B cell (primary cell): ENCODE data around the gene IL31. TPM values are rescaled to one million over a fixed set of nuclear protein-coding genes. Genes with fewer than 3 reads are reported as not detected.

Source experiments
- ATAC-seq: fragments of 200-7000 bp; cut with Tn5 transposase; one replicate; pipeline ENCODE4 v1.10.0; 2021; ENCODE audit warnings: low read depth, mild to moderate bottlenecking, moderate number of reproducible peaks, moderate library complexity
- CTCF ChIA-PET: fragments of 350-600 bp; sonication (Branson Sonifier 250); formaldehyde crosslinking; loops from one replicate; lab custom pipeline; 2021; ENCODE audit warnings: antibody characterized with exemption, inconsistent platforms; lab: Charles Lee
- POLR2A ChIA-PET: fragments of 350-600 bp; sonication (Branson Sonifier 250); formaldehyde crosslinking; loops from one replicate; lab custom pipeline; 2021; ENCODE audit warnings: antibody characterized with exemption; lab: Charles Lee
- DNase-seq: peaks from one replicate; pipeline ENCODE4 v3.0.0; 2013
- H2AFZ ChIP-seq: 2 replicates; pipeline ENCODE4 v1.6.1; 2012; ENCODE audit warnings: mild to moderate bottlenecking, low read depth, low read length; ENCODE audit not compliant: insufficient read depth, poor library complexity, severe bottlenecking
- H3K27ac ChIP-seq, 2 donors: 1 replicate in 1 of 2; 2 replicates in 1 of 2; pipeline ENCODE4 v1.5.1; 2012 to 2013; ENCODE audit warnings: low read length in 2 of 2, mild to moderate bottlenecking in 2 of 2, moderate library complexity in 1 of 2
- H3K27me3 ChIP-seq, 4 experiments: fragments of 200-600 bp in 1 of 4; sonication (generic) in 1 of 4; replicated peaks in 1 of 4; 1 replicate in 2 of 4; 2 replicates in 2 of 4; pipeline versions ENCODE4 v1.6.1 to v1.7.0; 2013 to 2016; ENCODE audit warnings: low read length in 3 of 4, mild to moderate bottlenecking in 2 of 4, mixed read lengths in 1 of 4, moderate library complexity in 1 of 4; ENCODE audit not compliant: insufficient read depth in 4 of 4, control insufficient read depth in 3 of 4; ENCODE audit errors: control extremely low read depth in 1 of 4
- H3K36me3 ChIP-seq, 2 experiments: replicated peaks in 1 of 2; 1 replicate in 1 of 2; 2 replicates in 1 of 2; pipeline versions ENCODE4 v1.6.1 to v1.7.1; 2013; ENCODE audit warnings: low read length in 1 of 2; ENCODE audit not compliant: insufficient read depth in 2 of 2, control insufficient read depth in 1 of 2; ENCODE audit errors: control extremely low read depth in 1 of 2, extremely low read depth in 1 of 2
- H3K4me1 ChIP-seq, 2 donors: fragments of 200-600 bp in 1 of 2; sonication (generic) in 1 of 2; 1 replicate in 1 of 2; 2 replicates in 1 of 2; pipeline versions ENCODE4 v1.5.1 to v1.6.1; 2013 to 2017; ENCODE audit warnings: low read length in 2 of 2; ENCODE audit not compliant: control insufficient read depth in 2 of 2, insufficient read depth in 2 of 2
- H3K4me2 ChIP-seq: replicated peaks from 2 replicates; pipeline ENCODE3; 2012; ENCODE audit warnings: mild to moderate bottlenecking, low read depth, low read length; ENCODE audit not compliant: poor library complexity, severe bottlenecking
- H3K4me3 ChIP-seq, 5 experiments: fragments of 200-600 bp in 1 of 5; sonication (generic) in 1 of 5; 1 replicate in 3 of 5; 2 replicates in 2 of 5; pipeline versions ENCODE4 v1.5.1 to v1.7.0; 2011 to 2016; ENCODE audit warnings: low read length in 4 of 5, mild to moderate bottlenecking in 4 of 5, low read depth in 2 of 5, control low read depth in 1 of 5, moderate library complexity in 1 of 5; ENCODE audit not compliant: insufficient read depth in 1 of 5; ENCODE audit errors: control extremely low read depth in 1 of 5, extremely low read depth in 1 of 5
- H3K79me2 ChIP-seq: fragments of 200-600 bp; sonication (generic); one replicate; pipeline ENCODE4 v1.6.0; 2016; ENCODE audit warnings: low read length; ENCODE audit not compliant: control insufficient read depth, insufficient read depth
- H3K9ac ChIP-seq: fragments of 200-600 bp; sonication (generic); 2 replicates; pipeline ENCODE4 v1.6.1; 2017; ENCODE audit warnings: mild to moderate bottlenecking, low read length, moderate library complexity
- H3K9me3 ChIP-seq, 3 donors: one replicate each; pipeline versions ENCODE4 v1.6.1 to v1.7.1; 2013; ENCODE audit warnings: low read length in 2 of 3; ENCODE audit not compliant: control insufficient read depth in 2 of 3, insufficient read depth in 1 of 3; ENCODE audit errors: control extremely low read depth in 1 of 3
- H4K20me1 ChIP-seq: 2 replicates; pipeline ENCODE4 v1.6.0; 2012; ENCODE audit warnings: mild to moderate bottlenecking, low read length; ENCODE audit not compliant: insufficient read depth, control insufficient read depth, poor library complexity, severe bottlenecking
- H3K27ac Mint-ChIP-seq: one replicate; pipeline ENCODE4 v1.8.0; 2021; ENCODE audit warnings: mixed read lengths
- H3K27me3 Mint-ChIP-seq: one replicate; pipeline ENCODE4 v1.8.0; 2021; ENCODE audit warnings: mixed read lengths
- H3K4me1 Mint-ChIP-seq: one replicate; pipeline ENCODE4 v1.8.0; 2021; ENCODE audit warnings: mixed read lengths
- H3K4me3 Mint-ChIP-seq: one replicate; pipeline ENCODE4 v1.8.0; 2021; ENCODE audit warnings: mixed read lengths
- H3K9me3 Mint-ChIP-seq: one replicate; pipeline ENCODE4 v1.8.0; 2022; ENCODE audit warnings: mixed read lengths; ENCODE audit not compliant: insufficient read depth
- EZH2 ChIP-seq: IDR thresholded peaks from 2 replicates; pipeline ENCODE4 v1.6.1; 2012; ENCODE audit warnings: borderline replicate concordance, low read depth, mild to moderate bottlenecking, moderate library complexity, low read length; ENCODE audit not compliant: insufficient read depth, poor library complexity, severe bottlenecking
- WGBS: methylation state at CpG from one replicate; pipeline ENCODE4 v1.1.5; 2013; ENCODE audit warnings: missing lambda C conversion rate; ENCODE audit not compliant: insufficient coverage; 5-methylcytosine and 5-hydroxymethylcytosine counted together
- intact Hi-C: fragments of 100-400 bp; cut with micrococcal nuclease; formaldehyde crosslinking; loops from one replicate; pipeline ENCODE4 v1.10.0; 2022
- polyA plus RNA-seq: library from polyadenylated mRNA; depleted of rRNA; stranded (reverse); fragments of >200 nt; gene quantifications from 2 replicates; pipeline ENCODE4 v1.2.3, GENCODE V29; 2012
- total RNA-seq, 2 donors: library from RNA; stranded (reverse); fragments of 120-200 nt in 1 of 2; gene quantifications; 1 replicate in 1 of 2; 2 replicates in 1 of 2; pipeline versions ENCODE4 v1.2.3 to v1.2.4, GENCODE V29; 2013 to 2022
- TF ChIP-seq, protein P1 (sequence below): fragments of 200-600 bp; IDR thresholded peaks from one replicate; pipeline ENCODE4 v1.8.0; 2022; ENCODE audit warnings: antibody characterized with exemption, mild to moderate bottlenecking

The IL31 gene
- total and polyA plus RNA-seq, 2 donors (not counting 1 experiment from before 2014, with no cell fraction given) = not detected

DNA sequence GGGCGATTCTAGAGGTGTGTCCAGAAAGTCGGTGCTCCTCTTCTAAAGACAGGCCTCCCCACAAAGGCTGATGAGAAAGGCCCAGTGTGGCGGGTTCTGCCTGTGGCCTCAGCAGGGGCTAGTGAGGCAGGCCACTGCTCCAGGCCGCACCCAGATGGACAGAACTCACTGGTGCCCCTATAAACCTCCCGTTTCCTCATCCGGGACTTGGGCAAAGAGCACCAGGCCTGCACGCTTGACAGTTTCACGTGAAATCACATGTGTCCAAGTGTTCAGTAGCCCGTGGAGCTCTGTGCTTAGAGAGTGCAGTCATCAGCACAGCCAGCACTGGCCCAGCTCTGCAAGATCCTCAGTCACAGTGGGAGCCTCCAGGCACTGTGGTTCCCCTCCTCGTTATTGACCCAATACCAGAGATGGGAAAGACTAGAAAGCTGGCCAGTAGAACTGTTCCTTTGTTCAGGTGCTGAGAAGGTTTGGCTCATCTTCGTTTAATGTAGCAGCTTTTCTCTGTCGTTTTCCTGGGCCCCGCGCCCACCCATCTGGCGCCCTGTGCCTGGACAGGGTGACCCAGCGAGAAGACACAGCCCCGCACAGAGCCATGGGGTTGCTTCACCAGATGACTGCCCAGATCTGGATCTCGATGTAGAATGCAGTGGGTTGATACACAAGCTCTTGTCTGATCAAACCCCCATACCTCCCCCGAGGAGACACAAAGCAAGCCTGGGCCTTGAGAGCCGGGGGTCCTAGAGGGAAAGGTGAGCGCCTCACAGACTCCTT lies 26.3 kb downstream of the IL31 start:
- DNase-seq (no peak), ATAC-seq (no peak)
- no peaks in the 10 kb centered on the region for H3K27me3 Mint-ChIP-seq
- H4K20me1 ChIP-seq = no peaks in the 10 kb centered on the region
- no peak overlapping the region for H3K4me3 Mint-ChIP-seq
- H3K4me1 ChIP-seq = no peaks in the 10 kb centered on the region
- intact Hi-C loops = no loop called here
- H3K36me3 ChIP-seq = peaks cover 0 to 7% of the 10 kb centered on the region in 2 experiments
- H3K4me1 Mint-ChIP-seq = no peaks in the 10 kb centered on the region
- no peak overlapping the region for H3K27ac Mint-ChIP-seq
- H3K4me3 ChIP-seq = no peak overlapping the region
- POLR2A ChIA-PET = interaction anchor here (0.6 kb wide), 1 partner anchor 1482 kb away, joined by 6 read pairs; no protein-coding TSS in a partner anchor
- H3K27ac ChIP-seq = no peak overlapping the region
- H3K9me3 Mint-ChIP-seq = no peaks in the 10 kb centered on the region
- TF ChIP-seq EZH2 = no peak
- TF ChIP-seq, protein P1, sequence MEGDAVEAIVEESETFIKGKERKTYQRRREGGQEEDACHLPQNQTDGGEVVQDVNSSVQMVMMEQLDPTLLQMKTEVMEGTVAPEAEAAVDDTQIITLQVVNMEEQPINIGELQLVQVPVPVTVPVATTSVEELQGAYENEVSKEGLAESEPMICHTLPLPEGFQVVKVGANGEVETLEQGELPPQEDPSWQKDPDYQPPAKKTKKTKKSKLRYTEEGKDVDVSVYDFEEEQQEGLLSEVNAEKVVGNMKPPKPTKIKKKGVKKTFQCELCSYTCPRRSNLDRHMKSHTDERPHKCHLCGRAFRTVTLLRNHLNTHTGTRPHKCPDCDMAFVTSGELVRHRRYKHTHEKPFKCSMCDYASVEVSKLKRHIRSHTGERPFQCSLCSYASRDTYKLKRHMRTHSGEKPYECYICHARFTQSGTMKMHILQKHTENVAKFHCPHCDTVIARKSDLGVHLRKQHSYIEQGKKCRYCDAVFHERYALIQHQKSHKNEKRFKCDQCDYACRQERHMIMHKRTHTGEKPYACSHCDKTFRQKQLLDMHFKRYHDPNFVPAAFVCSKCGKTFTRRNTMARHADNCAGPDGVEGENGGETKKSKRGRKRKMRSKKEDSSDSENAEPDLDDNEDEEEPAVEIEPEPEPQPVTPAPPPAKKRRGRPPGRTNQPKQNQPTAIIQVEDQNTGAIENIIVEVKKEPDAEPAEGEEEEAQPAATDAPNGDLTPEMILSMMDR = no peak
- CTCF ChIA-PET = interaction anchor here (1.0 kb wide), 1 partner anchor 25 kb away, joined by 3 read pairs; no protein-coding TSS in a partner anchor
- no peak overlapping the region for H2AFZ ChIP-seq
- H3K9me3 ChIP-seq = no peaks in the 10 kb centered on the region
- WGBS = 95% methylated on average over 20 of the region's 21 CpGs
- H3K27me3 ChIP-seq = no peaks in the 10 kb centered on the region
- H3K4me2 ChIP-seq = no peak overlapping the region
- no peak overlapping the region for H3K9ac ChIP-seq
- no peaks in the 10 kb centered on the region for H3K79me2 ChIP-seq
